H1 (cell line): ENCODE measurements around the gene ARHGEF7. TPM values are rescaled to one million over a fixed set of nuclear protein-coding genes. Genes with fewer than 3 reads are reported as not detected.

Source experiments
- CTCF ChIA-PET: fragments of 300-600 bp; sonication (Branson Sonifier 250); formaldehyde crosslinking; loops from one replicate; lab custom pipeline; 2021; ENCODE audit not compliant: partially characterized antibody; lab: Charles Lee
- POLR2A ChIA-PET: fragments of 300-600 bp; sonication (Branson Sonifier 250); formaldehyde crosslinking; loops from one replicate; lab custom pipeline; 2021; ENCODE audit warnings: inconsistent platforms; ENCODE audit not compliant: partially characterized antibody; lab: Charles Lee
- DNase-seq, 2 experiments: peaks; one replicate each; pipeline versions ENCODE4 v3.0.0 to v3.0.0-alpha.2; 2010 to 2022; ENCODE audit warnings: low spot score in 2 of 2, low read depth in 1 of 2, mixed read lengths in 1 of 2
- FAIRE-seq: peaks from 2 replicates; lab custom pipeline; 2011; peaks lifted over from hg19 to GRCh38; lab: Jason Lieb, UNC
- H2AFZ ChIP-seq: 2 replicates; pipeline ENCODE4 v1.8.1; 2012; ENCODE audit warnings: low read length, inconsistent platforms
- H2AK5ac ChIP-seq: 2 replicates; pipeline ENCODE4 v1.6.1; 2013; ENCODE audit warnings: low read depth, low read length
- H2BK120ac ChIP-seq: replicated peaks from 2 replicates; pipeline ENCODE3; 2013; ENCODE audit warnings: low read depth, low read length, inconsistent platforms
- H2BK12ac ChIP-seq: 2 replicates; pipeline ENCODE4 v1.6.1; 2013; ENCODE audit warnings: low read depth, low read length
- H2BK15ac ChIP-seq: 2 replicates; pipeline ENCODE4 v1.6.1; 2013; ENCODE audit warnings: low read length
- H2BK20ac ChIP-seq: 2 replicates; pipeline ENCODE4 v1.6.1; 2013; ENCODE audit warnings: low read length
- H2BK5ac ChIP-seq: 2 replicates; pipeline ENCODE4 v1.6.1; 2013; ENCODE audit warnings: low read depth, low read length
- H3K14ac ChIP-seq: 2 replicates; pipeline ENCODE4 v1.6.1; 2013; ENCODE audit warnings: inconsistent platforms; ENCODE audit not compliant: insufficient read length
- H3K18ac ChIP-seq: 2 replicates; pipeline ENCODE4 v1.6.1; 2013; ENCODE audit warnings: low read length; ENCODE audit errors: extremely low read depth
- H3K23ac ChIP-seq: 2 replicates; pipeline ENCODE4 v1.6.1; 2013; ENCODE audit warnings: inconsistent platforms; ENCODE audit not compliant: insufficient read length
- H3K23me2 ChIP-seq: 2 replicates; pipeline ENCODE4 v1.6.1; 2013; ENCODE audit warnings: low read depth, low read length
- H3K27ac ChIP-seq: 2 replicates; pipeline ENCODE4 v1.6.1; 2011; ENCODE audit warnings: low read depth, low read length, inconsistent platforms
- H3K27me3 ChIP-seq, 4 experiments: replicated peaks in 1 of 4; 1 replicate in 1 of 4; 2 replicates in 3 of 4; pipeline versions ENCODE4 v1.6.1 to v1.8.1; 2011 to 2013; ENCODE audit warnings: low read length in 3 of 4, mild to moderate bottlenecking in 3 of 4, inconsistent platforms in 2 of 4, mixed read lengths in 2 of 4, moderate library complexity in 1 of 4; ENCODE audit not compliant: control insufficient read depth in 3 of 4, insufficient read depth in 3 of 4; ENCODE audit errors: extremely low read depth in 1 of 4
- H3K36me3 ChIP-seq, 4 experiments: 2 replicates each; pipeline versions ENCODE4 v1.6.1 to v1.8.1; 2011 to 2013; ENCODE audit warnings: mild to moderate bottlenecking in 4 of 4, low read length in 3 of 4, moderate library complexity in 2 of 4, control low read depth in 1 of 4, inconsistent platforms in 1 of 4; ENCODE audit not compliant: insufficient read depth in 4 of 4, control insufficient read depth in 2 of 4
- H3K4ac ChIP-seq: replicated peaks from 2 replicates; pipeline ENCODE3; 2013; ENCODE audit warnings: low read length, low read depth, mixed read lengths, inconsistent platforms; ENCODE audit not compliant: insufficient read length
- H3K4me1 ChIP-seq, 4 experiments: replicated peaks in 1 of 4; 1 replicate in 1 of 4; 2 replicates in 3 of 4; pipeline versions ENCODE4 v1.6.1 to v1.8.1; 2011 to 2013; ENCODE audit warnings: low read length in 3 of 4, inconsistent platforms in 2 of 4, mixed read lengths in 1 of 4; ENCODE audit not compliant: insufficient read depth in 4 of 4, control insufficient read depth in 3 of 4
- H3K4me2 ChIP-seq, 2 experiments: 2 replicates each; pipeline versions ENCODE4 v1.6.1 to v1.8.1; 2011 to 2013; ENCODE audit warnings: low read depth in 2 of 2, low read length in 2 of 2, control low read depth in 1 of 2, inconsistent platforms in 1 of 2, mild to moderate bottlenecking in 1 of 2; ENCODE audit not compliant: insufficient read depth in 1 of 2
- H3K4me3 ChIP-seq, 4 experiments: fragments of 200-600, 300-600 bp in 1 of 4; sonication (generic), shearing (Covaris generic), sonication (Bioruptor Twin) in 1 of 4; 2 replicates each; pipeline versions ENCODE4 v1.5.1 to v1.8.1; 2011 to 2016; ENCODE audit warnings: low read length in 4 of 4, low read depth in 3 of 4, control low read depth in 2 of 4, inconsistent platforms in 2 of 4, mild to moderate bottlenecking in 2 of 4, mixed read lengths in 1 of 4, moderate library complexity in 1 of 4; ENCODE audit not compliant: insufficient read depth in 2 of 4; ENCODE audit errors: extremely low read depth in 1 of 4
- H3K56ac ChIP-seq: replicated peaks from 2 replicates; pipeline ENCODE3; 2013; ENCODE audit warnings: low read depth, mild to moderate bottlenecking, mixed read lengths, low read length, inconsistent platforms; ENCODE audit not compliant: insufficient read length
- H3K79me1 ChIP-seq: 2 replicates; pipeline ENCODE4 v1.6.1; 2013; ENCODE audit warnings: low read depth, low read length, control low read depth
- H3K79me2 ChIP-seq, 2 experiments: 2 replicates each; pipeline versions ENCODE4 v1.6.1 to v1.8.1; 2012 to 2013; ENCODE audit warnings: low read length in 2 of 2, mild to moderate bottlenecking in 2 of 2, inconsistent platforms in 1 of 2; ENCODE audit not compliant: insufficient read depth in 2 of 2, control insufficient read depth in 1 of 2
- H3K9ac ChIP-seq, 4 experiments: replicated peaks in 1 of 4; 1 replicate in 1 of 4; 2 replicates in 3 of 4; pipeline versions ENCODE4 v1.6.1 to v1.8.1; 2011 to 2013; ENCODE audit warnings: low read depth in 3 of 4, low read length in 3 of 4, control low read depth in 2 of 4, mild to moderate bottlenecking in 2 of 4, moderate library complexity in 2 of 4, inconsistent platforms in 1 of 4; ENCODE audit errors: extremely low read depth in 1 of 4
- H3K9me3 ChIP-seq, 2 experiments: 2 replicates each; pipeline versions ENCODE4 v1.6.1 to v1.8.1; 2012 to 2013; ENCODE audit warnings: mild to moderate bottlenecking in 2 of 2, moderate library complexity in 2 of 2, control low read depth in 1 of 2, inconsistent platforms in 1 of 2, low read depth in 1 of 2, low read length in 1 of 2, mixed read lengths in 1 of 2; ENCODE audit not compliant: insufficient read depth in 2 of 2
- H4K20me1 ChIP-seq, 2 experiments: replicated peaks in 1 of 2; 2 replicates each; pipeline versions ENCODE3 to v1.8.1; 2011 to 2013; ENCODE audit warnings: inconsistent platforms in 2 of 2, low read length in 2 of 2, mild to moderate bottlenecking in 1 of 2; ENCODE audit not compliant: insufficient read depth in 2 of 2, control insufficient read depth in 1 of 2
- H4K5ac ChIP-seq: 2 replicates; pipeline ENCODE4 v1.6.1; 2013; ENCODE audit warnings: low read length, low read depth, mixed read lengths, inconsistent platforms; ENCODE audit not compliant: insufficient read length
- H4K8ac ChIP-seq: 2 replicates; pipeline ENCODE4 v1.8.0; 2013; ENCODE audit warnings: mild to moderate bottlenecking, moderate library complexity, low read length, inconsistent platforms; ENCODE audit not compliant: insufficient read depth; ENCODE audit errors: extremely low read depth
- H4K91ac ChIP-seq: replicated peaks from 2 replicates; pipeline ENCODE3; 2013; ENCODE audit warnings: low read length, mixed read lengths, inconsistent platforms; ENCODE audit not compliant: insufficient read length
- BCL11A ChIP-seq, 2 experiments: IDR thresholded peaks; one replicate each; pipeline ENCODE4 v1.6.1; 2011; ENCODE audit warnings: low read depth in 2 of 2, low read length in 2 of 2, mild to moderate bottlenecking in 2 of 2
- CBX8 ChIP-seq: fragments of 300-800, 300-1000 bp; sonication (generic); IDR thresholded peaks from 2 replicates; pipeline ENCODE4 v1.7.1; 2016; ENCODE audit warnings: low read depth, low read length, borderline replicate concordance
- CHD2 ChIP-seq: IDR thresholded peaks from 2 replicates; pipeline ENCODE4 v1.6.1; 2012; ENCODE audit warnings: low read length, improper control_type of control experiment
- EGR1 ChIP-seq: IDR thresholded peaks from 2 replicates; pipeline ENCODE4 v1.6.1; 2011; ENCODE audit warnings: low read depth, low read length, borderline replicate concordance
- GABPA ChIP-seq: IDR thresholded peaks from 2 replicates; pipeline ENCODE4 v1.6.1; 2011; ENCODE audit warnings: mild to moderate bottlenecking, low read length, moderate library complexity, borderline replicate concordance; ENCODE audit not compliant: insufficient read depth
- HDAC2 ChIP-seq, 2 experiments: fragments of 300-600 bp in 1 of 2; sonication (generic) in 1 of 2; IDR thresholded peaks; 2 replicates each; pipeline ENCODE4 v1.6.1; 2011 to 2012; ENCODE audit warnings: low read depth in 2 of 2, low read length in 2 of 2, mild to moderate bottlenecking in 2 of 2, moderate library complexity in 2 of 2, borderline replicate concordance in 1 of 2, inconsistent platforms in 1 of 2
- JUN ChIP-seq: IDR thresholded peaks from 2 replicates; pipeline ENCODE4 v1.6.1; 2011; ENCODE audit warnings: low read depth, mild to moderate bottlenecking, improper control_type of control experiment, low read length
- MAX ChIP-seq: IDR thresholded peaks from 2 replicates; pipeline ENCODE4 v1.6.1; 2012; ENCODE audit warnings: inconsistent platforms
- POLR2A ChIP-seq, 2 experiments: IDR thresholded peaks; 1 replicate in 1 of 2; 2 replicates in 1 of 2; pipeline ENCODE4 v1.6.1; 2011; ENCODE audit warnings: low read depth in 2 of 2, low read length in 2 of 2, mild to moderate bottlenecking in 2 of 2; ENCODE audit errors: control extremely low read depth in 1 of 2
- RXRA ChIP-seq: IDR thresholded peaks from 2 replicates; pipeline ENCODE4 v1.6.1; 2011; ENCODE audit warnings: low read depth, mild to moderate bottlenecking, low read length, moderate library complexity; ENCODE audit not compliant: insufficient read depth
- SP2 ChIP-seq: IDR thresholded peaks from 2 replicates; pipeline ENCODE4 v1.6.1; 2012; ENCODE audit warnings: mild to moderate bottlenecking, low read length, inconsistent platforms
- TCF12 ChIP-seq: IDR thresholded peaks from 2 replicates; pipeline ENCODE4 v1.6.1; 2011; ENCODE audit warnings: low read depth, mild to moderate bottlenecking, low read length
- USF2 ChIP-seq: IDR thresholded peaks from 2 replicates; pipeline ENCODE4 v1.6.1; 2011; ENCODE audit warnings: low read length, improper control_type of control experiment
- YY1 ChIP-seq: IDR thresholded peaks from 2 replicates; pipeline ENCODE4 v1.6.1; 2011; ENCODE audit warnings: low read depth, mild to moderate bottlenecking, low read length
- WGBS, 2 experiments: shearing (Covaris generic) in 1 of 2; methylation state at CpG; one replicate each; pipeline versions ENCODE4 v1.1.6 to v1.1.7; 2013 to 2015; ENCODE audit warnings: low lambda C conversion rate in 2 of 2, mixed read lengths in 2 of 2, inconsistent platforms in 1 of 2, low coverage in 1 of 2, missing lambda C conversion rate in 1 of 2; ENCODE audit not compliant: insufficient replicate concordance in 2 of 2, insufficient coverage in 1 of 2, insufficient read length in 1 of 2; ENCODE audit errors: extremely low coverage in 1 of 2, missing lambda C conversion rate in 1 of 2; 5-methylcytosine and 5-hydroxymethylcytosine counted together
- polyA plus RNA-seq, 7 experiments: library from polyadenylated mRNA; depleted of rRNA in 3 of 7; stranded (reverse) in 5 of 7; unstranded in 2 of 7; fragments of >200 nt in 5 of 7; fragments of 200-250 nt in 2 of 7; gene quantifications; 1 replicate in 5 of 7; 2 replicates in 1 of 7; 4 replicates in 1 of 7; pipeline versions ENCODE4 v1.2.1 to v1.2.3, GENCODE V29; 2011 to 2013; ENCODE audit warnings: missing spikeins in 2 of 7, mixed read lengths in 2 of 7
- total RNA-seq: library from RNA; stranded (reverse); fragmentation: NEBNext Ultra II Directional; extraction: Animal tissue kit (Norgen Biotek cat#: 25700); gene quantifications from 2 replicates; pipeline ENCODE4 v1.2.1, GENCODE V29; 2021

The ARHGEF7 gene
- total and polyA plus RNA-seq, 2 of the 8 experiments (the other 6 are each of a cell fraction or from before 2014, with no cell fraction given) = 26.2 to 56.5 TPM

GRCh38 chr13:111280226-111280625, 165.1 kb downstream of the ARHGEF7 start:
- Histone ChIP-seq H4K20me1 (peaks cover 2 to 6% of the 10 kb centered on the region in 2 experiments), H3K4me1 (no peaks in the 10 kb centered on the region), H3K27ac (no peak overlapping the region), H4K5ac (no peak overlapping the region), H2AFZ (no peak overlapping the region), H2BK120ac (no peak overlapping the region), H3K23me2 (no peaks in the 10 kb centered on the region), H3K9ac (no peak overlapping the region), H3K9me3 (no peaks in the 10 kb centered on the region), H3K56ac (no peak overlapping the region), H3K23ac (no peak overlapping the region), H2BK12ac (no peak overlapping the region), H2BK5ac (no peak overlapping the region), H4K91ac (no peak overlapping the region), H3K36me3 (peaks cover 27 to 61% (median 52%) of the 10 kb centered on the region in 4 experiments), H3K27me3 (peaks cover 0 to 1% (median 0%) of the 10 kb centered on the region in 4 experiments; a peak in 1 of 7 replicates), H2AK5ac (no peak overlapping the region), H3K4ac (no peak overlapping the region), H3K79me2 (no peaks in the 10 kb centered on the region), H2BK20ac (no peak overlapping the region), H2BK15ac (no peak overlapping the region), H3K79me1 (peaks cover 2% of the 10 kb centered on the region; the same call in 1 of the 2 replicates), H3K4me3 (no peak overlapping the region), H3K18ac (no peak overlapping the region), H3K14ac (no peak overlapping the region), H4K8ac (no peak overlapping the region), H3K4me2 (no peak overlapping the region)
- 88% methylated on average over 11 of the region's 12 CpGs; no CpG with 5 or more reads in 1 of the 2 experiments for WGBS, 2 experiments
- POLR2A ChIA-PET = no interaction called here
- DNase-seq (no peak), FAIRE-seq (no peak)
- TF ChIP-seq TCF12 (no peak), JUN (no peak), MAX (no peak), YY1 (no peak), RXRA (no peak), BCL11A (IDR thresholded peaks at IDR 0.05; ENCODE audit: low read depth in 2 of 2, low read length in 2 of 2) (no peak), SP2 (no peak), EGR1 (no peak), CBX8 (no peak), USF2 (no peak), HDAC2 (IDR thresholded peaks at IDR 0.05; ENCODE audit: borderline replicate concordance in 1 of 2, low read depth in 2 of 2, low read length in 2 of 2) (no peak), GABPA (no peak), POLR2A (IDR thresholded peaks at IDR 0.05; ENCODE audit: control extremely low read depth in 1 of 2, low read depth in 2 of 2, low read length in 2 of 2) (no peak), CHD2 (no peak)
- CTCF ChIA-PET = interaction anchor here (0.6 to 1.4 kb wide), 3 partner anchors 18 to 153 kb away, joined by 3 read pairs; no protein-coding TSS in a partner anchor
